HG02623 (cell line): ENCODE data around the gene MZT1.

Source experiments
- ATAC-seq: cut with Tn5 transposase; IDR thresholded peaks from one replicate; pipeline ENCODE4 v1.9.1; 2021; ENCODE audit warnings: moderate library complexity; ENCODE audit not compliant: unreplicated experiment

The MZT1 gene

GRCh38 chr13:72686766-72687165 lies 40.7 kb downstream of the MZT1 start:
- no peak for ATAC-seq

- ATAC-seq, result no peak
Observed at GRCh38 chr13:72680353-72680752, 47.1 kb downstream of the MZT1 start.

- ATAC-seq, result no peak
Observed at GRCh38 chr13:72678312-72678711, 49.1 kb downstream of the MZT1 start.

GRCh38 chr13:72677431-72677830 lies 50.0 kb downstream of the MZT1 start:
- no peak for ATAC-seq

- no peak for ATAC-seq
Observed at GRCh38 chr13:72666391-72666790, 61.0 kb downstream of the MZT1 start.

- ATAC-seq, result no peak
Observed at GRCh38 chr13:72662548-72662947, 64.9 kb downstream of the MZT1 start.
